ENCODE results near the gene EML5.

- TF ChIP-seq, protein P1, sequence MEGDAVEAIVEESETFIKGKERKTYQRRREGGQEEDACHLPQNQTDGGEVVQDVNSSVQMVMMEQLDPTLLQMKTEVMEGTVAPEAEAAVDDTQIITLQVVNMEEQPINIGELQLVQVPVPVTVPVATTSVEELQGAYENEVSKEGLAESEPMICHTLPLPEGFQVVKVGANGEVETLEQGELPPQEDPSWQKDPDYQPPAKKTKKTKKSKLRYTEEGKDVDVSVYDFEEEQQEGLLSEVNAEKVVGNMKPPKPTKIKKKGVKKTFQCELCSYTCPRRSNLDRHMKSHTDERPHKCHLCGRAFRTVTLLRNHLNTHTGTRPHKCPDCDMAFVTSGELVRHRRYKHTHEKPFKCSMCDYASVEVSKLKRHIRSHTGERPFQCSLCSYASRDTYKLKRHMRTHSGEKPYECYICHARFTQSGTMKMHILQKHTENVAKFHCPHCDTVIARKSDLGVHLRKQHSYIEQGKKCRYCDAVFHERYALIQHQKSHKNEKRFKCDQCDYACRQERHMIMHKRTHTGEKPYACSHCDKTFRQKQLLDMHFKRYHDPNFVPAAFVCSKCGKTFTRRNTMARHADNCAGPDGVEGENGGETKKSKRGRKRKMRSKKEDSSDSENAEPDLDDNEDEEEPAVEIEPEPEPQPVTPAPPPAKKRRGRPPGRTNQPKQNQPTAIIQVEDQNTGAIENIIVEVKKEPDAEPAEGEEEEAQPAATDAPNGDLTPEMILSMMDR (IDR thresholded peaks at IDR 0.05): no peak
- no peak for TF ChIP-seq POLR2A (IDR thresholded peaks at IDR 0.05)
These were observed 220.6 kb downstream of the EML5 start for GRCh38 chr14:88572117-88572516.
